IPS DF 19.7 (cell line): ENCODE results near the gene KIF16B.
"Not testable (repeated sequence)": the region's sequence is repeated elsewhere in the genome, so short reads cannot be mapped to it uniquely, and the experiment has no call there.

ENCODE experiments used
- DNase-seq: peaks from one replicate; pipeline ENCODE4 v3.0.0-alpha.2; 2013; ENCODE audit warnings: low read depth, low spot score

KIF16B gene

GRCh38 chr20:16293590-16293989 lies 279.7 kb downstream of the KIF16B start:
- DNase-seq = no peak

- DNase-seq = no peak
These were observed 280.9 kb downstream of the KIF16B start for GRCh38 chr20:16292226-16292880.

GRCh38 chr20:16290358-16290757 lies 282.9 kb downstream of the KIF16B start:
- DNase-seq = no peak

- DNase-seq = no peak
These were observed 285.5 kb downstream of the KIF16B start for GRCh38 chr20:16287776-16288175.

DNA sequence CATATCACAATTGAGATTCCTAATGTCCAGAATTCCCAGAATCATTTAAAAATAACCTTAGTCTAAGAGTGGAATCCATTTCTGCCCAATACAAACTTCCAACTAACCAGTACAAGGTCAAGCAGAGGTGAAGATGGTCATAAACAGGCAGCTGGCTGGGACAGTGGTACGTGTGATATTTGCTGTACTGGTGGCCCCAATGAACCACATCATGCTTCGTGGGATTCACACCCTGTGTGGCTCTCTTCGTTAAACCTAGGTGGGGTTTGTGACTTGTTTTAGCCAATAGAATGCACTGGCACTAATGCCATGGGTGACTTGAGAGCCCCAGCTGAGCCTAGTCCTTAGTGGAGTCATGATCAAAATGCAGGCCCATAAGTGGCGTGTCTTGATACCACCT lies 286.6 kb downstream of the KIF16B start:
- no peak for DNase-seq

DNA sequence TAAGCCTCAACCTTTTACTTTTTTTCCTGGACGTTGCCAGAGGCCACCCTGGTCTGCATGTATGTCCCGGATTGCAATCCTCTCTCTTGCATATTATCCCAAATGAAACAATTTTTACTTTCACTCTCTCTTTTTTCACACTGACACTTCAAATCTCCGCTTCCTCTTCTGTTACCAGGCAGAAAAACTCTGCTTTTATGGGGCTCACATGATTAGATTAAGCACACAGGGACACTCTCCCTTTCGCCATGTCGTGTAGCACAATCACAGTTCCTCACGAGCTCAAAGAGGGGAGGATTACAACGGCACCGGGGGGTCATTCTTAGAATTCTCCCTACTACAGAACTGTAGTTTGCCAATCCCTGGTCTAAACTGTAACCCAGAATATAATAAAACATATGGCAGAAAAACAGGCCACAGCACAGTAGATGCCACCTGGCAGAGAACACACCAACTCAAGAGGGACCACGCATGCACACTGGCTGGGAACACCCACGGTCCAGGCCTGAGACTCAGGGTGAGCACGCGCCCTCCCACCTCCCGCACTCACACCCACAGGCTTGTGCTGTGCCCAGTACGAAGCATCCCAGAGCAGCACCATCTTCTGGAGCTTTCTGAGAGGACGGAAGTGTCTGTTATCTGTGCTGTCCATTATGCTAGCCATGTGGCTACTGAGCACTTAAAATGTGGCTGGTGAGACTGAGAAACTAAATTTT lies 288.7 kb downstream of the KIF16B start:
- DNase-seq = no peak

GRCh38 chr20:16283978-16284377 lies 289.3 kb downstream of the KIF16B start:
- no peak for DNase-seq

GRCh38 chr20:16283307-16283706 lies 289.9 kb downstream of the KIF16B start:
- no peak for DNase-seq

DNA sequence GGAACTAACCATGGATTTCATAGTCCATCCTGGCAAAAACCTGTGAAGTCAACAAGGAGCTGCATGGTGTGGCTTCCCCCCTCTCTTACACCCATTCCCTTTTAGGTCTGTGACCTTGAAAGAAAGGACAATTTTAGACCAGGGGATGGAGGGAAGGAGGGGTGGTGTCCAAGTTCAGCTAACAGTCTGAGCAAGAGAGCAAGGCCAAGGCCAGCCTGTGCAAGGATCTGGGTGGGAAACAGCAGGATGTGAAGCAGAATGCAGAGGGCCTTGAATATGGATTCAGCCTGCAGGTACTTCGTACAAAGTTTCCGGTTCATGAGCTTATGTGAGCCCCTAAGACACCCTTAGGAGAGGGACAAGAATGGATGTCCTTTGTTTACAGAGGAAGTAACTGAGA lies 293.0 kb downstream of the KIF16B start:
- no peak for DNase-seq

GRCh38 chr20:16279320-16279719 lies 293.9 kb downstream of the KIF16B start:
- no peak for DNase-seq

DNA sequence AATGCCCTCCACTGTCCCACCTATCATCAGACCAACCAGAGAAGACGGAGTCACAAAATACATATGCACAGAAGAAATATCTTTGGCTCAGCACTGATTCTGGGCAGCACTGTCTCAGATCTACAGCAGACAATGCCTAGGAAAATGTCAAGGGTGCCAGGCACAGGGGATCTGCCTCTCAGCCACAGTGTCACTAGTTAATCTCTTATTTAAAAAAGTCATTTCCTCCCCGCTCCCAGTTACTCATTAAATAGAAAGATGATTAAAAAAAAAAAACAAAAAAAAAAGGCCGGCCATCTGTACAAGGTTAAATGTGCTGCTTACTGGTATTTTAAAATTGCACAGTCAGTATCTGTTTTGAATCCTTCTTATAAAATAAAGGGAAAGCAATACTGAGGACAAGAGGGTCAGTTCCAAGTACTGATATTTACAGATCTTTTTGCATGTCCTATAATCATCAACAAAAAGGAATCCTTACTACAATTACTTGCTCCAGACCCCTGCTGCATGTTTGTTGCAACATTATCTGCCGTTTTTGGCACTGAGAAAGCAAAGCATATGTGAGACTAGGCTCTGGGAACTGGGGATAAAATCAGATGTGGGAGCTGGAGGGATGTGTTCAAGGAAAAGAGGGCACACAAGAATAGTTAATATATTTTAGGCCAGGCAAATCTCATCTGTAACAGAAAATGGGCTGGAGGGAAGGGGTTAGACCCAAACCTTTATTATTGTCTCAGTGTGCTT lies 299.3 kb downstream of the KIF16B start:
- DNase-seq = no peak

DNA sequence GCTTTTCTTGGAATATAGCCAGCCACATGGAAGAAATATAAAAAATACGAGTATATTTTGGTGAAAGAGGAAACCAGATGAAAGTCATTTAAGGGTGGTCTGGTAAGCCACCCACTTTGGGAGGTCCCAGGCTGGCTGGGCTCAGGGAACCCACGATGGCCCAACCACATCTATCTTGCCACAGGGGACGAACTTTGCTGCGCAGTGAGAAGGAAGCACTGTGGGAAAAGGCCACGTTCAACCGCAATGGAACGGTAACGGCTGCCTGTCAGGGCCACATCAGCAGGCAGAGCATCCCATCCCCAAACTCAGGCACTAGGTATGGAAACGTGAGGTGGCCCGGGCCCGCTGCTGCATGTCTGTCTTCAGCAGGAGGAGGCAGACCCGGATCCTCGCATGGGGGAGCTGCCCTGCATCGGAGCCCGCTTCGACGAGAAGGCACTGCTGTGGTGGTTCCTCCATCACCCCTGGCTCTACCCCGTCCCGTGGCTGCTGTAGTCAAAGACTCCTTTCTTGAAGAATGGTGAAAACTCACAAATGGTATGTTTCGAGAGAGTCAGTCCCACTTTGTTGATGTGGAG lies 300.4 kb downstream of the KIF16B start:
- DNase-seq = no peak

GRCh38 chr20:16271450-16271849 lies 301.8 kb downstream of the KIF16B start:
- no peak for DNase-seq

GRCh38 chr20:16270989-16271388 lies 302.3 kb downstream of the KIF16B start:
- no peak for DNase-seq

DNA sequence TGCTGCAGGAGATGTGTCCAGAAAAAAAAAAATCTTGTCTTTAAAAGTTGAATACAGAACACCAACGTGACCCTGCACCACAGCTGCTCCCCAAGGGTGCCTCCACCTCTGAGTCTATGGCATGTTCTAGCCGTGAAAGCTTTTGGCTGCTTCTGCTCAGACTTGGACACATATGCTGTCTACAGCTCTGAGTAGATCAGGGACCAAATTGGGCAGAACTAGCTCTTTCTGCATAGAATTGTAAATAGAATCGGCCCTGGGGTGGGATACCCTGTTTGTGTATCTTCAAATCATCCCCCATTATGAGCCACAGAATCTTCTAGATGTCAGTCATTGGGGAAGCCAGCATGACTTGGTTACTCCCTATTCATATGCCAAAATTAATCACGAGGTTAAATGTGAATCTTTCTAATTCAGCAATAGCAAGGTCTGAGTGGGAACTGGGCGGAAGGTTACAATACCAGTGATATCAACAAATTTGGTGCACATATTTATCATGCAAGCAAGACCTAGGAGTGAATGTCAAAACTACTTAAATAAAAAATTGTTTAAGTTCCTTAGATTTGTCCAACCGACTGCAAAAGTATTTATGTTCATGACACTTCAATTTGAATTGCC lies 302.8 kb downstream of the KIF16B start:
- DNase-seq = no peak

DNA sequence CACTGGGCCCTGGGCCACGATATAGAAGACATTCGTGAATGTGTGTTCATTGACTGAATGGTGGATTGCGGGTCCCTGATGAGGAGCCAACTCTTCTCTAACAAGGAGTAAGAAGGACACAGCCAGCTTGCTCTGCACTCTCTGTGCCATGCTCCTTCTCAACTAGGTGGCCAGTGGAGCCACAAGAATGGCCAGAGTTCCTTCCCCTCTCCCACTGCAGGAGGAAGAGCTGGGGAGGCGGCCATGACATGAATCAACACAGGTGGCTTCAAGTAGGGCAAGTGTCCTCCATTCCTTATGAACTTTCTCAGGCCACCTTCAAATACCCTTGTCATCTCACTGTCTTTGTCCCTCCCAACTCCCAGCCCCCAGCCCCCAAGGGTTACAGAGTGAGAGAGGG lies 305.7 kb downstream of the KIF16B start:
- no peak for DNase-seq

- DNase-seq = no peak
These were observed 307.9 kb downstream of the KIF16B start for GRCh38 chr20:16265334-16265733.

- no peak for DNase-seq
These were observed 309.7 kb downstream of the KIF16B start for GRCh38 chr20:16263582-16263981.

DNA sequence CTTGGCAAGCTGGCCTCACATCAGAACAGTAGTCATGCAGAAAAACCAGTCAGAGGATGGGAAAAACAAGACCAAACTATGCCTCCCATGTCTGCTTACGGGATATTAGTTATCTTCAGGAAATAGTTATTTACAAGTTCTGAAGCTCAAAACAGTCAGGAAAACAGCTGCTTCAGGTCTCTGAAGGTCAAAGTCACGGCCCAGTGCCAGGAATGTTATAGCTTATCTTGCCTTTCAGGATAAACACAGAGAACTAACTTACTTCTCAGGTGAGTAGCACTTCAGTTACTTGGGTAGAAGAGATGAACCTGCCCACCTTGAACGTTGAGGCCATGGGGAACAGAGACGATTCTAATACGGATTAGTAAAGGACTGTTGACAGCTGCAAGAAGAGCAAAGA lies 310.7 kb downstream of the KIF16B start:
- DNase-seq = no peak

GRCh38 chr20:16261733-16262273 lies 311.4 kb downstream of the KIF16B start:
- no peak for DNase-seq

DNA sequence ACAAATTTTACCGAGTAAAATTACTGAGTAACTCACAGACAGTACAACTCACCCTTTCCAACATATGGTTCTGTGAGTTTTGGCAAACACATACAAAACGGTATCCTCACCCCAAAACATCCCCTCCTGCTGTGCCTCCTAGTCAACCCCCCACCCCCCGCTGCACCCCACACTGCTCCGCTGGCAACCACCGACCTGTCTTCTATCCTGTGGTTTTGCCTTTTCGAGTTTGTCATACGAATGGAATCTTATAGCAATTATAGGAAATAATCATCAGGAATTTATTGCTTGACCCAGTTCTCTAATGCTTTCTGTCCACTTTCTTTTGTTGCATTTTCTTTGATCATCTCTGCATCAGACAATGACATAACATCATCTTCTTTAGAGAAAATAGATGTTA lies 312.3 kb downstream of the KIF16B start:
- DNase-seq = no peak

GRCh38 chr20:16260133-16260532 lies 313.1 kb downstream of the KIF16B start:
- DNase-seq = not testable (repeated sequence)
